Chondrocyte (in vitro differentiated cells): ENCODE results near the gene AHRR. TPM values are rescaled to one million over a fixed set of nuclear protein-coding genes. Genes with fewer than 3 reads are reported as not detected.
A peak's percentile ranks its signal among the peaks of the same experiment; 100 is the strongest.
"Not testable (repeated sequence)": the region's sequence is repeated elsewhere in the genome, so short reads cannot be mapped to it uniquely, and the experiment has no call there.

Source experiments
- DNase-seq: peaks from one replicate; pipeline ENCODE4 v3.0.0; 2021; ENCODE audit warnings: mixed read lengths, low spot score
- H3K27ac Mint-ChIP-seq: one replicate; pipeline ENCODE4 v1.8.0; 2021; ENCODE audit warnings: mild to moderate bottlenecking, moderate library complexity, mixed read lengths; ENCODE audit not compliant: unreplicated experiment
- H3K27me3 Mint-ChIP-seq: 2 replicates; pipeline ENCODE4 v1.8.0; 2021; ENCODE audit warnings: low read depth, mixed read lengths
- H3K36me3 Mint-ChIP-seq: 2 replicates; pipeline ENCODE4 v1.8.0; 2021; ENCODE audit warnings: low read depth, mixed read lengths
- H3K4me1 Mint-ChIP-seq: 2 replicates; pipeline ENCODE4 v1.8.0; 2021; ENCODE audit warnings: low read depth, mild to moderate bottlenecking, mixed read lengths
- H3K4me3 Mint-ChIP-seq: one replicate; pipeline ENCODE4 v1.8.0; 2021; ENCODE audit warnings: mild to moderate bottlenecking, moderate library complexity, mixed read lengths; ENCODE audit not compliant: unreplicated experiment
- H3K9me3 Mint-ChIP-seq: 2 replicates; pipeline ENCODE4 v1.8.0; 2021; ENCODE audit warnings: low read depth, mixed read lengths
- long read RNA-seq: library from polyadenylated mRNA; stranded (forward); transcript quantifications from one replicate; pipeline ENCODE4 v2.0.0, GENCODE V29; 2021
- total RNA-seq: library from RNA; stranded (reverse); gene quantifications from 3 replicates; pipeline ENCODE4 v1.2.1, GENCODE V29; 2021
- TF ChIP-seq, protein P1 (sequence below): fragments of 200-600 bp; sonication (generic); IDR thresholded peaks from 2 replicates; pipeline ENCODE4 v1.5.0; 2021; ENCODE audit warnings: antibody characterized with exemption, mild to moderate bottlenecking, moderate library complexity

Gene AHRR
- total RNA-seq = 9.3 to 17.3 TPM (median 13.4 TPM) in 3 replicates
- long read RNA-seq, partial matches to known transcripts = 8 of 23 reads
- long read RNA-seq, other reads (novel, unspliced or antisense) = 15 of 23 reads

DNA sequence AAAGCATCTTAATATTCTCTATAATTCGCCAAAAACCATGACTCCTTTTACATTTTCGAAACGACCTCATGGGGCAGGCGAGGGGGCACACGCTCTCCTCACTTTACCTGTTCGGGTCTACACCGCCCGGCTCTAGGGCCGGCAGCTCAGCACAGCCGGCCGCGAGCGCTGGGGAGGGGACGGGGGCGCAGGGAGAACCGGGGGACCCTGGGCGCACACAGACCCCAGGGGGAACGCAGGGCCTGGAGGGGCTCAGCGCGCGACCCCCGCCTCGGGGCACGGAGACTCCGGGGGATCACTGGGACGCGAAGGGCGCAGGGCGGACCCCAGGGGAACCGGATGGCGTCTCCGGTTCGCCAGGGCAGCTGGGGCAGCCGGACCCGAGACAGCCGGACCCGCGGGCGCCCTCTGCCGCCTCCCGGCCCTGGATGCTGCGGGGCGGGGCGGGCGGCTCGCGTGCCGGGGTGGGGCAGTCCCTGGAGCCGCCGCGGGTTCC is at the start of gene AHRR:
TSS of gene AHRR (plus strand) at position 485 of the 496 bp plus-strand sequence. CDS start 22,189 bp downstream, outside the sequence.
- Mint-ChIP-seq H3K36me3 (peaks cover 2% of the 10 kb centered on the region), H3K27ac (no peak within 1 kb of the TSS), H3K9me3 (no peaks in the 10 kb centered on the region), H3K4me3 (peak within 1 kb of the TSS; percentile 77), H3K27me3 (no peaks in the 10 kb centered on the region), H3K4me1 (peaks cover 15% of the 10 kb centered on the region)
- DNase-seq = no peak
- TF ChIP-seq, protein P1, sequence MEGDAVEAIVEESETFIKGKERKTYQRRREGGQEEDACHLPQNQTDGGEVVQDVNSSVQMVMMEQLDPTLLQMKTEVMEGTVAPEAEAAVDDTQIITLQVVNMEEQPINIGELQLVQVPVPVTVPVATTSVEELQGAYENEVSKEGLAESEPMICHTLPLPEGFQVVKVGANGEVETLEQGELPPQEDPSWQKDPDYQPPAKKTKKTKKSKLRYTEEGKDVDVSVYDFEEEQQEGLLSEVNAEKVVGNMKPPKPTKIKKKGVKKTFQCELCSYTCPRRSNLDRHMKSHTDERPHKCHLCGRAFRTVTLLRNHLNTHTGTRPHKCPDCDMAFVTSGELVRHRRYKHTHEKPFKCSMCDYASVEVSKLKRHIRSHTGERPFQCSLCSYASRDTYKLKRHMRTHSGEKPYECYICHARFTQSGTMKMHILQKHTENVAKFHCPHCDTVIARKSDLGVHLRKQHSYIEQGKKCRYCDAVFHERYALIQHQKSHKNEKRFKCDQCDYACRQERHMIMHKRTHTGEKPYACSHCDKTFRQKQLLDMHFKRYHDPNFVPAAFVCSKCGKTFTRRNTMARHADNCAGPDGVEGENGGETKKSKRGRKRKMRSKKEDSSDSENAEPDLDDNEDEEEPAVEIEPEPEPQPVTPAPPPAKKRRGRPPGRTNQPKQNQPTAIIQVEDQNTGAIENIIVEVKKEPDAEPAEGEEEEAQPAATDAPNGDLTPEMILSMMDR = peak; percentile 81

GRCh38 chr5:271828-272167 is 49.7 kb upstream of the AHRR start:
- not testable (repeated sequence) for DNase-seq, H3K36me3 Mint-ChIP-seq, H3K9me3 Mint-ChIP-seq, H3K27me3 Mint-ChIP-seq
- Mint-ChIP-seq H3K27ac (peak overlapping the region; percentile 65), H3K4me3 (peak overlapping the region; percentile 93), H3K4me1 (peaks cover 24% of the 10 kb centered on the region)

GRCh38 chr5:273091-273490 is 48.4 kb upstream of the AHRR start:
- not testable (repeated sequence) for H3K9me3 Mint-ChIP-seq, H3K36me3 Mint-ChIP-seq, DNase-seq, H3K27me3 Mint-ChIP-seq
- peak overlapping the region; percentile 43 for H3K27ac Mint-ChIP-seq
- peak overlapping the region; percentile 93 for H3K4me3 Mint-ChIP-seq
- peaks cover 19% of the 10 kb centered on the region for H3K4me1 Mint-ChIP-seq

DNA sequence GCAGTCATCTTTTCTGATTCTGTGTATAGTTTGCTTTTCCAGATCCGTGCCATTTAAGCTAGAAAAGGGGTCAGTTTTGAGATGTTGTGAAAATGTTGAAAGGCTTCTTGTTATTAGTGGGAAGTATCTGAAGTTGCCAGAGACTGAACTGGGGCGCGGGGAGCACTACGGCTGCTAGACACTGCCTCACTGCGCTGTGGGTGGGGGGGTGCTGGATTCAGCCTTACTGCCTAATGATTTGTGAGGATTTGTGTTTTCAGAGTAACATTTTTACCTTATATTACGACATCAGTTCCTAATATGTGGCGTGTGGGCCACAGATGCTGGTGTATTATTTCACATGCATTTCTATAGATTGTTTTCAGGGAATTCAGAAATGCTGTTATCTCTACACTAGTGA is 48.0 kb upstream of the AHRR start:
- H3K9me3 Mint-ChIP-seq, H3K27me3 Mint-ChIP-seq, DNase-seq, H3K36me3 Mint-ChIP-seq: not testable (repeated sequence)
- peaks cover 19% of the 10 kb centered on the region for H3K4me1 Mint-ChIP-seq
- peak overlapping the region; percentile 43 for H3K27ac Mint-ChIP-seq
- peak overlapping the region; percentile 93 for H3K4me3 Mint-ChIP-seq

DNA sequence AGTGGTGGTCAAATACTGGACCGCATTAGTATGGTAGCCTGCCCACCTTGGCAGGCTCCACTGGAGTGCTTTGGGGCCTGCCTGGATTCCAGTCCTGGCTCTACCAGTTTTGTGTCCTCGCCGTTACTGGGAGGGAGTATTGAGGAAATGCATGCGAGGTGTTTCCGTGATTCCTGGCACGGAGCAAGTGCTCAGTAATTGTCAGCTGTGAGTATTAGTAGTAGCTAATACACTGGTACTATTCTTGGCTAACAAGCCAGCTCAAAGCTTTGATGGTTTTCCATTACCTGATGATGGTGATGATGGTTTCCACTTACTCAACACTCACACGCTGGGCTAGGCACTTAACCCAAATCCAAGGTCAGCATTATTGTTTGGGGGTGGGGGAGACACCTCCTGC is 47.2 kb upstream of the AHRR start:
- H3K4me3 Mint-ChIP-seq, DNase-seq, H3K27me3 Mint-ChIP-seq, H3K36me3 Mint-ChIP-seq, H3K9me3 Mint-ChIP-seq, H3K27ac Mint-ChIP-seq: not testable (repeated sequence)
- peaks cover 22% of the 10 kb centered on the region for H3K4me1 Mint-ChIP-seq

DNA sequence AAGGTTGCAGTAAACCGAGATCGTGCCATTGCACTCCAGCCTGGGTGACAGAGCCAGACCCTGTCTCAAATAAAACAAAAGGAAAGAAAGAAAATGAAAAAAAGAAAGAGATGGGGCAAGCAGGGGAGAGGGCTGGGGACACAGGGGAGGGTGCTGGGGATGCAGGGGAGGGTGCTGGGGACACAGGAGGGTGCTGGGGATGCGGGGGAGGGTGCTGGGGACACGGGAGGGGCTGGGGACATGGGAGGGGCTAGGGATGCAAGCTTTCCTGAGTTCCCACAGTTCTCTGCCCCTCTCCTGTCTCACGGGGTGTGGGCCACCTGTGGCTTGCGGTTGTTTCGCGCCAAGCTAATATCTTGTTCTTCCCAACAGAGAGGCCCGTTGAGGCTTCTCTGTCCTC is 42.9 kb upstream of the AHRR start:
- H3K4me1 Mint-ChIP-seq = peaks cover 10% of the 10 kb centered on the region
- H3K36me3 Mint-ChIP-seq = peaks cover 22% of the 10 kb centered on the region
- no peaks in the 10 kb centered on the region for H3K27me3 Mint-ChIP-seq
- H3K9me3 Mint-ChIP-seq = peaks cover 3% of the 10 kb centered on the region
- TF ChIP-seq, protein P1 = no peak
- DNase-seq = no peak
- H3K27ac Mint-ChIP-seq = no peak overlapping the region
- H3K4me3 Mint-ChIP-seq = no peak overlapping the region

DNA sequence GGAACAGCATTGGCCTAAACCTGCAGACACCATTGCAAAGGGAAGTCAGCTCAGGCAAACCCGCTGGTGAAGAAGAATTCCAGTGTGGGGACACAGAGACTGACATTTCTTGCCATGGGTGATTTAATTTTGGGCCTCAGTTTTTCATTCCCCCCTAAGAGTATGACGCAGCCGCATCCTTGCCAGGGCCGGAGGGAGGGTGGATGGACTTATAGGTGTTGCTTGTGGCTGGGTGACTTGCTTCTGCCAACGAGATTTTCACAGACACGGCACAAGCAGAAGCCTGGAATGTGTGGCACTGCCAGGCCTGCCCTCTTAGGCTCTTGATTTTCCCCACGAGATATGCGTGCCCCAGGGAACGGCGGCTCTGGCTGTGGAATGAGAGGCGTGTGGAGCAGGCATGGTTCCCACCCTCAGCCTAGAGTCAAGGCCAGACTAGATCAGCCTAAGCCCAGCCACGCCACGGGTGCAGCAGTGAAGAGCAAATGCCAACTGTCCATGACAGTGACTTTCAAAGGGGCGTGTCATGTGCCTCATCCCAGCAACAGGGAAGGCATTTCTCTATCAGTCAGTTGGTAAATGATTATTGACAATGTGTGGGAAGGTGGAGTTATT is 42.4 kb upstream of the AHRR start:
- H3K4me3 Mint-ChIP-seq, H3K27me3 Mint-ChIP-seq, H3K4me1 Mint-ChIP-seq, H3K9me3 Mint-ChIP-seq, DNase-seq, H3K27ac Mint-ChIP-seq: not testable (repeated sequence)
- H3K36me3 Mint-ChIP-seq = peaks cover 24% of the 10 kb centered on the region
